SU-DHL-6 (cell line): ENCODE data around the gene GPR176.

Experiments
- CTCF ChIP-seq: fragments of 200-600 bp; sonication (generic); IDR thresholded peaks from one replicate; pipeline ENCODE4 v1.5.1; 2017; ENCODE audit warnings: antibody characterized with exemption, mild to moderate bottlenecking, low read length, moderate library complexity; ENCODE audit not compliant: insufficient read depth, poor library complexity, severe bottlenecking
- EZH2phosphoT487 ChIP-seq: fragments of 200-600 bp; sonication (generic), shearing (Covaris generic); conservative IDR thresholded peaks from 2 replicates; pipeline ENCODE4 v1.6.1; 2018; ENCODE audit warnings: mild to moderate bottlenecking, antibody characterized with exemption, low read length, moderate library complexity, mixed read lengths

DNA sequence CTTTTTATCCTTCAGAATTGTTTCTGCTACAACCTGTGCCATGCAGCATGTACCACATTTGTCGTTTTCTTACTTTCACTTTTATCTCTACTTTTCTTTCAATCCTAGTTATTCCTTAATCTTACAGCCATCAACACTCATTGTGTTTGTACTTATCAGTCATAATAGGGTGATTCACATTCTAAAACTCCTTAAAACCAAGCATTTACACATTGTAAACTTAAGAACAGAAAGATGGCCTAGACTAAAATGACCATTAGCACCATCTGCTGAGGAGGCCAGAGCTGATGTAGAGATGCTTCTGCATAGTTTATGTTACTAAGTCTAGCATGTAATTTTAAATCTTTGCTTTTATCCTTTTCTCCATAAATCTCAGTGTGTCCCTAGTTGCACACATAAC lies 39.3 kb upstream of the GPR176 start:
- no peak for TF ChIP-seq CTCF
- TF ChIP-seq EZH2phosphoT487 = no peak
